Natural killer cell treated with Interleukin-12 subunit alpha and Interleukin-12 subunit beta and Interleukin-15 and Interleukin-18, amount 100 ng/mL, for 72 hours (primary cell): Measurements from ENCODE around the gene DOP1B. TPM values are rescaled to one million over a fixed set of nuclear protein-coding genes. Genes with fewer than 3 reads are reported as not detected.
"Not testable (repeated sequence)": the region's sequence is repeated elsewhere in the genome, so short reads cannot be mapped to it uniquely, and the experiment has no call there.

Experiments used
- ATAC-seq, 2 donors: fragments of 150-1000 bp; cut with Tn5 transposase in 1 of 2; sonication (Bioruptor Pico), chemical (Tn5 transposase) in 1 of 2; 2 replicates each; pipeline ENCODE4 v1.10.0; 2021
- DNase-seq: peaks from one replicate; pipeline ENCODE4 v3.0.0; 2022; ENCODE audit warnings: low spot score
- H3K27ac Mint-ChIP-seq, 2 donors: 1 replicate in 1 of 2; 2 replicates in 1 of 2; pipeline ENCODE4 v1.8.0; 2022; ENCODE audit warnings: mixed read lengths in 2 of 2, mild to moderate bottlenecking in 1 of 2, moderate library complexity in 1 of 2
- H3K27me3 Mint-ChIP-seq, 2 donors: 1 replicate in 1 of 2; 2 replicates in 1 of 2; pipeline ENCODE4 v1.8.0; 2022; ENCODE audit warnings: mixed read lengths in 2 of 2
- H3K36me3 Mint-ChIP-seq: one replicate; pipeline ENCODE4 v1.8.0; 2022; ENCODE audit warnings: mixed read lengths
- H3K4me1 Mint-ChIP-seq, 2 donors: 1 replicate in 1 of 2; 2 replicates in 1 of 2; pipeline ENCODE4 v1.8.0; 2022; ENCODE audit warnings: low read depth in 2 of 2, mixed read lengths in 2 of 2, mild to moderate bottlenecking in 1 of 2
- H3K4me3 Mint-ChIP-seq: one replicate; pipeline ENCODE4 v1.8.0; 2022; ENCODE audit warnings: mixed read lengths
- H3K9me3 Mint-ChIP-seq: 2 replicates; pipeline ENCODE4 v1.8.0; 2022; ENCODE audit warnings: mixed read lengths
- total RNA-seq, 2 donors: library from RNA; stranded (reverse); gene quantifications; one replicate each; pipeline ENCODE4 v1.2.3, GENCODE V29; 2022

The DOP1B gene
- total RNA-seq, 2 donors from 2014 or later = 8.9 to 16.3 TPM

DNA sequence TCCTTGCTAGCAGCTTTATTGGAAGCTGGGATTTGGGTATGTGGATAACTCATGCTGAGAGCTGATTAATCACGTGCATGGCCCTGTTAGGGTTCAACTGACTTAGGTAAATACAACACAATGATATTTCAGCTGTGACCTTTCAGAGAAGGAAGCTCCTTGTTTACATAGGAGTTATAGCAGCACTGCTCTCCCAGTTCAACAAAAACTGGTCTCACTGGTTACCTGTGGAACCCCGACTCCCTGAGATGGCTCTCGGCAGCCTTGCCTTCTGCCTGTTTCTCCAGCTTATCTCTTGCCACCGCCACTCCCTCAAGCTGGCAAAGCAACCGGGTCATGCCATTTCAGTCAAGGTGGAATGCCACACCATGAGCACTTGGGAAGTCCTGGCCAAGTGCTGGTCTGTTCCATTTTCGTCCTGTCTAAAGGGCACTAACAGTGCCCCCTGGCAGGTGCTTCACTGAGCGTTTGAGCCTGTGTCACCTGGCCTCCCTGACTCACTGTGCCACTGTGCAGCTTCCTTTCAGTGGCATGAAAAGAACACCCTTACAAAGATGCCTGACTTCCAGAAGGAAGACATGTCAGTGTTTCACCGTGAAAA is 31.6 kb downstream of the DOP1B start:
- Mint-ChIP-seq H3K4me3 (no peak overlapping the region), H3K36me3 (no peaks in the 10 kb centered on the region), H3K27me3 (no peaks in the 10 kb centered on the region), H3K9me3 (no peaks in the 10 kb centered on the region), H3K4me1 (peaks cover 4 to 6% of the 10 kb centered on the region in 2 donors), H3K27ac (no peak overlapping the region)
- ATAC-seq = no peak
- DNase-seq = no peak

GRCh38 chr21:36188937-36189336 is 32.3 kb downstream of the DOP1B start:
- DNase-seq = no peak

GRCh38 chr21:36190736-36191135 is 34.1 kb downstream of the DOP1B start:
- no peak for DNase-seq
- no peaks in the 10 kb centered on the region for H3K27me3 Mint-ChIP-seq
- H3K27ac Mint-ChIP-seq = no peak overlapping the region
- no peak overlapping the region for H3K4me3 Mint-ChIP-seq
- H3K9me3 Mint-ChIP-seq = no peaks in the 10 kb centered on the region
- no peaks in the 10 kb centered on the region for H3K36me3 Mint-ChIP-seq
- peaks cover 4 to 6% of the 10 kb centered on the region in 2 donors for H3K4me1 Mint-ChIP-seq
- ATAC-seq = no peak

More at GRCh38 chr21:36188937-36189336, 32.3 kb downstream of the DOP1B start:
- Mint-ChIP-seq H3K36me3 (no peaks in the 10 kb centered on the region), H3K9me3 (no peaks in the 10 kb centered on the region), H3K4me3 (no peak overlapping the region), H3K4me1 (peaks cover 4 to 6% of the 10 kb centered on the region in 2 donors), H3K27me3 (no peaks in the 10 kb centered on the region), H3K27ac (no peak overlapping the region)
- ATAC-seq = no peak

DNA sequence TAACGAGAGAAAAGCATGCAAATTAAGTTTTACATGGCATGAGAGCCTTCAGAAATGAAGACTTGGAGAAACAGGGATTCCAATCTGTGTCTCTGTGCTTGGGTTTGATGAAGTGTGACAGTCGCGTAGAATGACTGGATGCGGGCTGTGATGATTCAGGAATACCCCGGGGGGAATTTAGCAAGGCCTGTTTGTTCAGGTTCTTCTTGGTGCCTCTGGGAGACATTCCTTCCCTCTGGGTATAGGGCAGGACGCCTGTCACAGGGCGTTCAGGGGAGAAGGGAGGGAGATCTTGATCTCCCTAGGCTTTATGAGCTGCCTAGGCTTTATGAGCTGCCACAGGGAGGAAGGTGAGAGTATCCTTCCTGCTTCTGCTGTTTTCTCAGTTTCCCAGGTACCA is 36.6 kb downstream of the DOP1B start:
- Mint-ChIP-seq H3K27me3 (no peaks in the 10 kb centered on the region), H3K27ac (no peak overlapping the region), H3K36me3 (no peaks in the 10 kb centered on the region), H3K4me3 (no peak overlapping the region), H3K9me3 (no peaks in the 10 kb centered on the region), H3K4me1 (peaks cover 5 to 7% of the 10 kb centered on the region in 2 donors)
- DNase-seq = no peak
- no peak for ATAC-seq

GRCh38 chr21:36194024-36194423 is 37.4 kb downstream of the DOP1B start:
- no peaks in the 10 kb centered on the region for H3K9me3 Mint-ChIP-seq
- H3K4me3 Mint-ChIP-seq = no peak overlapping the region
- no peak for ATAC-seq
- DNase-seq = no peak
- H3K4me1 Mint-ChIP-seq = peaks cover 0 to 4% of the 10 kb centered on the region in 2 donors
- H3K36me3 Mint-ChIP-seq = no peaks in the 10 kb centered on the region
- H3K27me3 Mint-ChIP-seq = no peaks in the 10 kb centered on the region
- H3K27ac Mint-ChIP-seq = no peak overlapping the region

DNA sequence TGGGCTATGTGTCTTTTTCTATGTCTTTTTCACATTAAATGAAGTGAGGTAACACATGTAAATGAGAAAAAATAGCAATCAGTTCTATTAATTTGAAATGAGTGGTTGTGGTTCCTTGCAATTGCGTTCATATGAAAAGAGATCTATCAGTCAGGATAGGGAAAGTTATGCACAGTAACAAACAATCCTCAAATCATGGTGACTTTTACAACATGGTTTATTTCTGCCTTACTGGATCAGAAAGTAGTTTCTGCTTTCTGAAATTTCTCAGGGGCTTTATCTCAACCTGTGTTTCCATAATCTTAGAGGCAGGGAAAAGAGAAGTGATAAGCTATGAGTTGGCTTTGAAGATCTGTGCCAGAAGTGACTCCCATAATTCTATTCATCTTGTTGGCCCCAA is 39.0 kb downstream of the DOP1B start:
- Mint-ChIP-seq H3K27me3 (no peaks in the 10 kb centered on the region), H3K9me3 (no peaks in the 10 kb centered on the region), H3K27ac (no peak overlapping the region), H3K4me1 (peaks cover 0 to 4% of the 10 kb centered on the region in 2 donors), H3K4me3 (no peak overlapping the region), H3K36me3 (no peaks in the 10 kb centered on the region)
- no peak for ATAC-seq
- no peak for DNase-seq

- Mint-ChIP-seq H3K27me3 (no peaks in the 10 kb centered on the region), H3K4me1 (peaks cover 8 to 10% of the 10 kb centered on the region in 2 donors), H3K4me3 (no peak overlapping the region), H3K27ac (no peak overlapping the region), H3K36me3 (no peaks in the 10 kb centered on the region), H3K9me3 (no peaks in the 10 kb centered on the region)
- DNase-seq (no peak), ATAC-seq (no peak)
Observed at GRCh38 chr21:36199021-36199420, 42.4 kb downstream of the DOP1B start.

- not testable (repeated sequence) for ATAC-seq, H3K36me3 Mint-ChIP-seq, H3K27ac Mint-ChIP-seq, DNase-seq, H3K4me3 Mint-ChIP-seq, H3K9me3 Mint-ChIP-seq, H3K27me3 Mint-ChIP-seq
- peaks cover 8 to 10% of the 10 kb centered on the region in 2 donors for H3K4me1 Mint-ChIP-seq
Observed at GRCh38 chr21:36199575-36199974, 43.0 kb downstream of the DOP1B start.

GRCh38 chr21:36200081-36200561 is 43.5 kb downstream of the DOP1B start:
- H3K4me3 Mint-ChIP-seq = no peak overlapping the region
- no peak for ATAC-seq
- no peaks in the 10 kb centered on the region for H3K27me3 Mint-ChIP-seq
- H3K27ac Mint-ChIP-seq = no peak overlapping the region
- no peaks in the 10 kb centered on the region for H3K9me3 Mint-ChIP-seq
- H3K4me1 Mint-ChIP-seq = peaks cover 8 to 13% of the 10 kb centered on the region in 2 donors
- no peaks in the 10 kb centered on the region for H3K36me3 Mint-ChIP-seq
- DNase-seq = no peak

DNA sequence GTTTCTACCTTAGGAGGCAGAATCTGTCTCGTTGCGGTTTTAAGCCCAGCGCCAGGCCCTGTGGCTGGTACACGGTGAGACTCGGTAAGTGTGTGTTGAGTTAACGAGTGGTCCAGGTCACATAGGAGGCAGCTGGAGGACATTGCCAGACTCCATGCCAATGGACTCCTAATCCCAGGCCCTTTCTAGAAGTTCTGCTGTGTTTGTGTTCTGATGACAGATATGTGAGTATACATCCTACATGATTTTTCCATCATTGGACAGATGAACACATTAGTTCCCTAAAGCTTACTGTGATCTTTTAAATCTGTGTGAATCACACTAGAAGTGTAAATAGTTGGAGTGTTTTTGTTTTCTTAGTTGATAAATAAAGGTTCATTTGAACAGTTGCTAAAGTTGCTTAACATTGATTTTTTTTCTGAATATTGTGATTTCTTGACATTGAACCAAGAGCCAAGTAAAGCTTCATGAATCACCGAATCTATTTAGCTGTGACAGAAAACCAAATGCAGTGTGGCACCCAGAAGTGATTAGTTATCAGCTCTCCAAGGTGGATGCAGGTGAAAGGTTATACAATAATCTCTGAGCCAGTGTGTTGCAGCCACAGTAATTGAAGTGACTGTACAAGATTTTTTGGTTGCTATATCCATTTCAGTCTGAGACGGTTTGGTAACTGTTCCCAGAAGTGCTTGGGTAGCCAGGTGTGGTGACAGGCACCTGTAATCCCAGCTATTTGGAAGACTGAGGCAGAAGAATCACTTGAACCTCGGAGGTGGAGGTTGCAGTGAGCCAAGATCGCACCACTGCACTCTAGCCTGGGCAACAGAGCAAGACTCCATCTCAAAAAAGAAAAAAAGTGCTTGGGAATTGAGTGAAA is 46.3 kb downstream of the DOP1B start:
- no peaks in the 10 kb centered on the region for H3K9me3 Mint-ChIP-seq
- no peak overlapping the region for H3K27ac Mint-ChIP-seq
- H3K36me3 Mint-ChIP-seq = no peaks in the 10 kb centered on the region
- peaks cover 8 to 13% of the 10 kb centered on the region in 2 donors for H3K4me1 Mint-ChIP-seq
- H3K27me3 Mint-ChIP-seq = no peaks in the 10 kb centered on the region
- DNase-seq (no peak), ATAC-seq (no peak)
- no peak overlapping the region for H3K4me3 Mint-ChIP-seq

GRCh38 chr21:36203603-36203889 is 46.9 kb downstream of the DOP1B start:
- ATAC-seq = peak; percentile 64 to 80
- H3K4me1 Mint-ChIP-seq = peaks cover 8 to 13% of the 10 kb centered on the region in 2 donors
- H3K27ac Mint-ChIP-seq = no peak overlapping the region
- no peak for DNase-seq
- H3K4me3 Mint-ChIP-seq = no peak overlapping the region
- H3K9me3 Mint-ChIP-seq = no peaks in the 10 kb centered on the region
- no peaks in the 10 kb centered on the region for H3K36me3 Mint-ChIP-seq
- no peaks in the 10 kb centered on the region for H3K27me3 Mint-ChIP-seq

DNA sequence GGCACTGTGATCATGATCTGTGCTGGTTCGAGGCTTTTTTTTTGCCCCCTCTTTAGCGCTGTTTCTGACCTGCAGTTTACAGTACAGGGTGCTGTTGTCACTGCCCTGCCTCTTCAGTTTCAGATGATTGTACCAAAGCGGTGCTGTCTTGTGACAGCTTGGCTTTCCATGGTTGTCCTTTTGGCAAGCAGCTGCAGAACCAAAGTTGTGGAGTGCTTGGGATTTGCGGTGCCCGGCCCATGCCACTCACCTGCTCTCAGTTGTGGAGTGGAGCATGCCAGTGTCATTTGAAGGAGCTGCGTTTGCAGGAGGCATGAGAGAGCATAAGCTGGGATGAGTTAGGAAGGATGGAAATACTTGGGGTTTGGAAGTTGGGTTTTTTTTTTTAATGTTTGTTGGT is 48.4 kb downstream of the DOP1B start:
- no peaks in the 10 kb centered on the region for H3K36me3 Mint-ChIP-seq

GRCh38 chr21:36205962-36206361 is 49.3 kb downstream of the DOP1B start:
- Mint-ChIP-seq H3K27me3 (no peaks in the 10 kb centered on the region), H3K4me3 (no peak overlapping the region), H3K4me1 (peaks cover 15 to 19% of the 10 kb centered on the region in 2 donors), H3K36me3 (no peaks in the 10 kb centered on the region), H3K9me3 (no peaks in the 10 kb centered on the region), H3K27ac (no peak overlapping the region)
- DNase-seq = no peak
- ATAC-seq = no peak

More for the DNA sequence above, 48.4 kb downstream of the DOP1B start:
- Mint-ChIP-seq H3K27ac (no peak overlapping the region), H3K9me3 (no peaks in the 10 kb centered on the region), H3K4me1 (peaks cover 15 to 18% of the 10 kb centered on the region in 2 donors), H3K27me3 (no peaks in the 10 kb centered on the region), H3K4me3 (no peak overlapping the region)
- ATAC-seq (no peak), DNase-seq (no peak)
